ENCODE data around the gene RHO.

Gene RHO

DNA sequence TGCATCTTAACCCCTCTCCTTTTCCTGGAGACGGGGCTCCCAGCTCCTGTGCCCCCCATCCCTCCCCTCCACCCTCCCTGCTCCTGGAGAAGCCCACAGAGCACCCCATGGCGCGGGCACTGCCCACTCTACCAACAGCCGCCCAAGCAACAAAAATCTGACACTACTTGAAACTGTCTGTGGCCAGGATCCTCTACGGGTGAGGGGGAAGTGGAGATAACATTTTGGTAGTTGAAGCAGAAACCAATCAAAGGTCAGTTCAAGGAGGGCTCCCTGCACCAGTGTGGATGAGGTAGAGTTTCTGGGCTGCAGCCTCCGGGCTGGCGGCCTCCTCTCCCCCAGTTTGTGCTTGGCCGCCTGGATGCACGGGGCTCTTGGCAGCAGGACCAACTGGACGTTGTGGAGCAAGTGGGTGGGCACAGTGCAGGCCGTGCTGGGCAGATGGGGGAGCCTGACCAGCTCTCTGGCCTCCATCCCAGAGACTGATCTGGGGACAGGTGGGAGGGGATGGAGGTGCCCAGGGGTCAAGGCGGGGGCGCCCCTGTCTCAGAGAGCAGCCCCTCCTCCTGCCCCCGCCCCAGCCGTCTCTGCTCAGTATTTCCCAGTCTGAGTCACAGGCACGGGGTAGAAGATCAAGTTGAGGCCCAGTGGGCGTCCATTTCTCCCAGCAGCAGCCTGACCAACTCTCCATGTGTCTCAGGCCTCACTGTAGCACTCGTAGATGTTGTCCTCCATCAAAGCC, 27.3 kb downstream of the RHO start:
- TF ChIP-seq, protein P1, sequence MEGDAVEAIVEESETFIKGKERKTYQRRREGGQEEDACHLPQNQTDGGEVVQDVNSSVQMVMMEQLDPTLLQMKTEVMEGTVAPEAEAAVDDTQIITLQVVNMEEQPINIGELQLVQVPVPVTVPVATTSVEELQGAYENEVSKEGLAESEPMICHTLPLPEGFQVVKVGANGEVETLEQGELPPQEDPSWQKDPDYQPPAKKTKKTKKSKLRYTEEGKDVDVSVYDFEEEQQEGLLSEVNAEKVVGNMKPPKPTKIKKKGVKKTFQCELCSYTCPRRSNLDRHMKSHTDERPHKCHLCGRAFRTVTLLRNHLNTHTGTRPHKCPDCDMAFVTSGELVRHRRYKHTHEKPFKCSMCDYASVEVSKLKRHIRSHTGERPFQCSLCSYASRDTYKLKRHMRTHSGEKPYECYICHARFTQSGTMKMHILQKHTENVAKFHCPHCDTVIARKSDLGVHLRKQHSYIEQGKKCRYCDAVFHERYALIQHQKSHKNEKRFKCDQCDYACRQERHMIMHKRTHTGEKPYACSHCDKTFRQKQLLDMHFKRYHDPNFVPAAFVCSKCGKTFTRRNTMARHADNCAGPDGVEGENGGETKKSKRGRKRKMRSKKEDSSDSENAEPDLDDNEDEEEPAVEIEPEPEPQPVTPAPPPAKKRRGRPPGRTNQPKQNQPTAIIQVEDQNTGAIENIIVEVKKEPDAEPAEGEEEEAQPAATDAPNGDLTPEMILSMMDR (conservative IDR thresholded peaks at IDR 0.05; ENCODE audit: low read length): no peak
- TF ChIP-seq EZH2phosphoT487 (IDR thresholded peaks at IDR 0.05; ENCODE audit: borderline replicate concordance): no peak
- Histone ChIP-seq H3F3A (ENCODE audit: low read depth) (no peaks in the 10 kb centered on the region), H3K4me2 (ENCODE audit: low read depth, low read length, poor library complexity, severe bottlenecking) (no peak overlapping the region), H3K9ac (ENCODE audit: low read depth, low read length, poor library complexity, severe bottlenecking) (no peak overlapping the region), H2AFZ (ENCODE audit: low read length) (no peak overlapping the region), H3K27me3 (ENCODE audit: insufficient read depth, low read length, poor library complexity, severe bottlenecking) (no peaks in the 10 kb centered on the region), H3K79me2 (ENCODE audit: insufficient read depth, low read length) (no peaks in the 10 kb centered on the region), H3K36me3 (ENCODE audit: insufficient read depth, low read length) (peaks cover 23% of the 10 kb centered on the region; the same call in 1 of the 2 replicates), H3K4me3 (ENCODE audit: low read length, poor library complexity, severe bottlenecking) (no peak overlapping the region), H3K9me2 (replicated peaks; ENCODE audit: low read depth, low read length) (no peaks in the 10 kb centered on the region), H3K4me1 (ENCODE audit: insufficient read depth, low read length, poor library complexity, severe bottlenecking) (peaks cover 15% of the 10 kb centered on the region), H3K9me3 (ENCODE audit: insufficient read depth, low read depth, low read length) (no peaks in the 10 kb centered on the region), H4K20me1 (ENCODE audit: insufficient read depth, low read length, poor library complexity, severe bottlenecking) (no peaks in the 10 kb centered on the region)

DNA sequence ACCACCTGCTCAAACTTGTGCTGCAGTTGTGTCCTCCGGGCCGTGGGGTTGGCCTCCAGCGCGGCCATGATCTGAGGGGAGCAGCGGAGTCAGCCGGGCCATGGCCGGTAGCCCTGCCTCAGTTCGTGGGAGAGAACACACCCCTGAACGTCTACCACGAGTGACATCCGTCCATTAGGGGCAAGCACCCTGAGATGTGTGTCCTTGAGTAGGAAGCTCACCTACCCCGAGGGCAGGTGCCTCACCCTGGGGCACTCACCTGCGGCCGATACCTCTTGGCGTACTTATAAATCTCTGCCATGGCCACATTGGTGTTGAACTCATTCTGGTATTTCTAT, 27.9 kb downstream of the RHO start:
- Histone ChIP-seq H3K79me2 (ENCODE audit: insufficient read depth, low read length) (no peaks in the 10 kb centered on the region), H4K20me1 (ENCODE audit: insufficient read depth, low read length, poor library complexity, severe bottlenecking) (no peaks in the 10 kb centered on the region), H2AFZ (ENCODE audit: low read length) (no peak overlapping the region), H3K36me3 (ENCODE audit: insufficient read depth, low read length) (peaks cover 23% of the 10 kb centered on the region; the same call in 1 of the 2 replicates), H3K9me2 (replicated peaks; ENCODE audit: low read depth, low read length) (no peaks in the 10 kb centered on the region), H3K4me1 (ENCODE audit: insufficient read depth, low read length, poor library complexity, severe bottlenecking) (peaks cover 15% of the 10 kb centered on the region), H3F3A (ENCODE audit: low read depth) (no peaks in the 10 kb centered on the region), H3K4me2 (ENCODE audit: low read depth, low read length, poor library complexity, severe bottlenecking) (no peak overlapping the region), H3K4me3 (ENCODE audit: low read length, poor library complexity, severe bottlenecking) (no peak overlapping the region), H3K27me3 (ENCODE audit: insufficient read depth, low read length, poor library complexity, severe bottlenecking) (no peaks in the 10 kb centered on the region), H3K9me3 (ENCODE audit: insufficient read depth, low read depth, low read length) (no peaks in the 10 kb centered on the region), H3K9ac (ENCODE audit: low read depth, low read length, poor library complexity, severe bottlenecking) (no peak overlapping the region)
- TF ChIP-seq, protein P1 (conservative IDR thresholded peaks at IDR 0.05; ENCODE audit: low read length): no peak
- TF ChIP-seq EZH2phosphoT487 (IDR thresholded peaks at IDR 0.05; ENCODE audit: borderline replicate concordance): no peak

DNA sequence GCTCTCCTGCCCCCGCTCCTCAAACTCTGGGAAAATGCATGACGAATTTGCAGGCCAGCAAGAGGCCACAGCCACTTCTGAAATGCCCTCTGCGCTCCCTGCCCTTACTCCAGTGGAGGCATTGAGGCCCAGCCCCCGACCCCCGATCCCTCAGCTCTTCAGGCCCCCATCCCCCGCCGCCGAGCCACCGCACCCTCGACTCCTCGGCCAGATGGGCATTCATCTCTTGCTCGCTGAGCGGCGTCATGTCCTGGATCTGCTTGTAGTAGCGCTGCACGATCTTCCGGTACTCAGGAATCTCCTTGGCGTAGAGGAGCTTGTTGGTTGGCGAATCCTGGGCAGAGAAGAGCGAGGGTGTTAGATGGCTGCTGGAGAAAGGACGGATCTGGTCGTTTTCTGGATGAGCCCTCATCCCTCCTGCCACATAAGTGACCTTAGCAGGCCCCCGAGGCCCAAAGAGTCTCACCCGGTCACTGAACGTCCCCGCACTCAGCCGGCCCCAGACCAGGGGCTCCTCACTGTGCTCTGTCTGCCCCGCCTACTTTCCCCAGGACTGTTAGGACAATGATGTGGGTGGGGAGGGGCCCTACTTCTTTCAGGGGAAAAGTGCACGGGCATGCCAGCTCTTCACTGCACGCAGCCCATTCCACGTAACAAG, 28.6 kb downstream of the RHO start:
- Histone ChIP-seq H3K79me2 (ENCODE audit: insufficient read depth, low read length) (no peaks in the 10 kb centered on the region), H4K20me1 (ENCODE audit: insufficient read depth, low read length, poor library complexity, severe bottlenecking) (no peaks in the 10 kb centered on the region), H3F3A (ENCODE audit: low read depth) (no peaks in the 10 kb centered on the region), H2AFZ (ENCODE audit: low read length) (no peak overlapping the region), H3K9ac (ENCODE audit: low read depth, low read length, poor library complexity, severe bottlenecking) (no peak overlapping the region), H3K4me2 (ENCODE audit: low read depth, low read length, poor library complexity, severe bottlenecking) (no peak overlapping the region), H3K4me1 (ENCODE audit: insufficient read depth, low read length, poor library complexity, severe bottlenecking) (peaks cover 15% of the 10 kb centered on the region), H3K27me3 (ENCODE audit: insufficient read depth, low read length, poor library complexity, severe bottlenecking) (no peaks in the 10 kb centered on the region), H3K4me3 (ENCODE audit: low read length, poor library complexity, severe bottlenecking) (no peak overlapping the region), H3K36me3 (ENCODE audit: insufficient read depth, low read length) (peaks cover 23% of the 10 kb centered on the region; the same call in 1 of the 2 replicates), H3K9me3 (ENCODE audit: insufficient read depth, low read depth, low read length) (no peaks in the 10 kb centered on the region), H3K9me2 (replicated peaks; ENCODE audit: low read depth, low read length) (no peaks in the 10 kb centered on the region)
- no peak for TF ChIP-seq EZH2phosphoT487 (IDR thresholded peaks at IDR 0.05; ENCODE audit: borderline replicate concordance)
- TF ChIP-seq, protein P1 (conservative IDR thresholded peaks at IDR 0.05; ENCODE audit: low read length): no peak
